Astrocyte (in vitro differentiated cells and primary cell): ENCODE measurements around the gene CCNL2. TPM values are rescaled to one million over a fixed set of nuclear protein-coding genes. Genes with fewer than 3 reads are reported as not detected.

Source experiments
- DNase-seq: peaks from one replicate; pipeline ENCODE4 v3.0.0-alpha.2; 2010; ENCODE audit warnings: low read depth
- FAIRE-seq: peaks from 2 replicates; lab custom pipeline; 2011; peaks lifted over from hg19 to GRCh38; lab: Jason Lieb, UNC
- H2AFZ ChIP-seq: 2 replicates; pipeline ENCODE4 v1.6.0; 2012; ENCODE audit warnings: low read depth, low read length, inconsistent platforms
- H3K27ac ChIP-seq: 2 replicates; pipeline ENCODE4 v1.5.1; 2011; ENCODE audit warnings: low read depth, low read length, inconsistent platforms
- H3K27me3 ChIP-seq: 2 replicates; pipeline ENCODE4 v1.6.0; 2011; ENCODE audit warnings: low read length, inconsistent platforms; ENCODE audit not compliant: insufficient read depth
- H3K36me3 ChIP-seq: 2 replicates; pipeline ENCODE4 v1.5.1; 2011; ENCODE audit warnings: low read length, inconsistent platforms; ENCODE audit not compliant: insufficient read depth
- H3K4me1 ChIP-seq: 2 replicates; pipeline ENCODE4 v1.5.1; 2011; ENCODE audit warnings: low read length, inconsistent platforms; ENCODE audit not compliant: insufficient read depth
- H3K4me2 ChIP-seq: 2 replicates; pipeline ENCODE4 v1.6.0; 2012; ENCODE audit warnings: low read length, inconsistent platforms
- H3K4me3 ChIP-seq: 2 replicates; pipeline ENCODE4 v1.5.1; 2011; ENCODE audit warnings: low read depth, mild to moderate bottlenecking, low read length, inconsistent platforms; ENCODE audit not compliant: insufficient read depth
- H3K79me2 ChIP-seq: 2 replicates; pipeline ENCODE4 v1.6.0; 2012; ENCODE audit warnings: mild to moderate bottlenecking, low read length, inconsistent platforms; ENCODE audit not compliant: insufficient read depth
- H3K9ac ChIP-seq: 2 replicates; pipeline ENCODE4 v1.6.0; 2012; ENCODE audit warnings: mild to moderate bottlenecking, low read length, inconsistent platforms
- H3K9me3 ChIP-seq: 2 replicates; pipeline ENCODE4 v1.5.1; 2012; ENCODE audit warnings: low read depth, mild to moderate bottlenecking, low read length, inconsistent platforms; ENCODE audit not compliant: insufficient read depth
- H4K20me1 ChIP-seq: 2 replicates; pipeline ENCODE4 v1.6.0; 2012; ENCODE audit warnings: low read length, inconsistent platforms; ENCODE audit not compliant: insufficient read depth
- H3K27ac Mint-ChIP-seq: one replicate; pipeline ENCODE4 v1.8.0; 2021; ENCODE audit warnings: mild to moderate bottlenecking, mixed read lengths; ENCODE audit not compliant: unreplicated experiment
- H3K27me3 Mint-ChIP-seq: one replicate; pipeline ENCODE4 v1.8.0; 2021; ENCODE audit warnings: low read depth, mixed read lengths; ENCODE audit not compliant: unreplicated experiment
- H3K36me3 Mint-ChIP-seq: one replicate; pipeline ENCODE4 v1.8.0; 2021; ENCODE audit warnings: low read depth, mixed read lengths; ENCODE audit not compliant: unreplicated experiment
- H3K4me1 Mint-ChIP-seq: one replicate; pipeline ENCODE4 v1.8.0; 2021; ENCODE audit warnings: low read depth, mixed read lengths; ENCODE audit not compliant: unreplicated experiment
- H3K4me3 Mint-ChIP-seq: one replicate; pipeline ENCODE4 v1.8.0; 2021; ENCODE audit warnings: mild to moderate bottlenecking, moderate library complexity, mixed read lengths; ENCODE audit not compliant: unreplicated experiment
- H3K9me3 Mint-ChIP-seq: one replicate; pipeline ENCODE4 v1.8.0; 2021; ENCODE audit warnings: mild to moderate bottlenecking, mixed read lengths; ENCODE audit not compliant: unreplicated experiment
- CTCF ChIP-seq: IDR thresholded peaks from 2 replicates; pipeline ENCODE4 v1.5.1; 2011; ENCODE audit warnings: low read depth, mild to moderate bottlenecking, inconsistent platforms, low read length, moderate library complexity; ENCODE audit not compliant: insufficient read depth
- EZH2 ChIP-seq: IDR thresholded peaks from 2 replicates; pipeline ENCODE4 v1.6.1; 2012; ENCODE audit warnings: mild to moderate bottlenecking, low read length, inconsistent platforms; ENCODE audit not compliant: insufficient read depth
- total RNA-seq: library from RNA; stranded (reverse); gene quantifications from 2 replicates; pipeline ENCODE4 v1.2.1, GENCODE V29; 2021

The CCNL2 gene
- total RNA-seq, 1 donor from 2014 or later, result 194 TPM

GRCh38 chr1:1402072-1402900 lies 3.2 kb upstream of the CCNL2 start:
- H3K36me3 Mint-ChIP-seq, result peaks cover 22% of the 10 kb centered on the region

GRCh38 chr1:1401457-1402010 lies 2.4 kb upstream of the CCNL2 start:
- Histone ChIP-seq H3K9me3 (no peaks in the 10 kb centered on the region), H3K79me2 (peaks cover 86% of the 10 kb centered on the region), H3K9ac (peak overlapping the region; percentile 94), H2AFZ (no peak overlapping the region), H3K4me3 (no peak overlapping the region), H3K27me3 (no peaks in the 10 kb centered on the region), H3K27ac (no peak overlapping the region), H3K4me1 (peaks cover 40% of the 10 kb centered on the region), H3K4me2 (peak overlapping the region; percentile 98), H4K20me1 (peaks cover 42% of the 10 kb centered on the region), H3K36me3 (peaks cover 33% of the 10 kb centered on the region)
- Mint-ChIP-seq H3K9me3 (no peaks in the 10 kb centered on the region), H3K4me3 (peak overlapping the region; percentile 92), H3K4me1 (peaks cover 40% of the 10 kb centered on the region), H3K36me3 (peaks cover 21% of the 10 kb centered on the region), H3K27ac (peak overlapping the region; percentile 90), H3K27me3 (no peaks in the 10 kb centered on the region)
- FAIRE-seq (no peak), DNase-seq (no peak)
- TF ChIP-seq CTCF, result no peak
- TF ChIP-seq EZH2, result no peak

More at GRCh38 chr1:1402072-1402900, 3.2 kb upstream of the CCNL2 start:
- H3K27me3 Mint-ChIP-seq, result no peaks in the 10 kb centered on the region
- Histone ChIP-seq H4K20me1 (peaks cover 37% of the 10 kb centered on the region), H3K4me2 (peak overlapping the region; percentile 98), H3K36me3 (peaks cover 28% of the 10 kb centered on the region), H3K9me3 (no peaks in the 10 kb centered on the region), H3K4me1 (peaks cover 38% of the 10 kb centered on the region), H3K79me2 (peaks cover 87% of the 10 kb centered on the region), H2AFZ (no peak overlapping the region), H3K9ac (no peak overlapping the region), H3K4me3 (no peak overlapping the region), H3K27me3 (no peaks in the 10 kb centered on the region), H3K27ac (peak overlapping the region; percentile 3)
- FAIRE-seq, result no peak
- TF ChIP-seq EZH2 (no peak), CTCF (peak; percentile 80)
- H3K4me1 Mint-ChIP-seq, result peaks cover 38% of the 10 kb centered on the region
- peak; percentile 60 for DNase-seq
- peak overlapping the region; percentile 92 for H3K4me3 Mint-ChIP-seq
- no peaks in the 10 kb centered on the region for H3K9me3 Mint-ChIP-seq
- H3K27ac Mint-ChIP-seq, result peak overlapping the region; percentile 73
